Measurements from ENCODE around the gene GADD45B.
A peak's percentile ranks its signal among the peaks of the same experiment; 100 is the strongest.

GADD45B gene

DNA sequence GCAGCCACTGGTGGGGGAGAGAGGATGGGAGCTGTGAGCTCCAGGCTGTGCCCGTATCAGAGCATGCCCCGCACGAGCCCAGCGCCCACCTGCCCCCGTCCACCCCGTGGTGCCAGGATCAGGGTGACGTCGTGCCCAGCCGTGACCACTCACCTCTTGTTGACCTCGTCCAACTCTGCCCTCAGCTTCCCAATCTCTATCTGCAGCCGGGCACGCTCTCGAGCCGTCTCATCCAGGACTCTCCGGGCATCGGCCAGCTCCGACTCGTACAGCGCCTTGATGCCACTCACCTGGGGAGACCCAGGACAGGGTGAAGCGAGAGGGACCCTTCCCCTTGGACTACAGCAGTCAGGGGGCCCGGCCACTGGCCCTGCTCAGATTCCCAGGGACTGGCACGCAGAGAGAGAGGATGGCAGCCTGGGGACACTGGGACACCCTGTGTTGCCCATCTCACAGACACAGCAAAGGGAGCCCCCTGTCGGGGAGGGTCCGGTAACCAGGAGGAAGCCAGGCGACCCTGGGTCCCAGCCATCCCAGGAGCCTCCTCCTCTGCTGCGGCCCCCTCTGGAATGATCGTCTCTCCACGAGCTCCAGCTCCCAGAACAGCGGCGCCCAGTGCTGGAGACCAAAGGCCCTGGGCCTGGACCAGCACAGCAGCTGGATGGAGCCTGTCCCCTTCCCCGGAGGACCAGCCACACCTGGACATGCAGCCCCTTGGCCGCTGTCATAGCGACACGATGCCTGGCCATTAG is 31.5 kb upstream of the GADD45B start:
- TF ChIP-seq EZH2phosphoT487 (IDR thresholded peaks at IDR 0.05; ENCODE audit: borderline replicate concordance, low read length), result no peak
- TF ChIP-seq, protein P1, sequence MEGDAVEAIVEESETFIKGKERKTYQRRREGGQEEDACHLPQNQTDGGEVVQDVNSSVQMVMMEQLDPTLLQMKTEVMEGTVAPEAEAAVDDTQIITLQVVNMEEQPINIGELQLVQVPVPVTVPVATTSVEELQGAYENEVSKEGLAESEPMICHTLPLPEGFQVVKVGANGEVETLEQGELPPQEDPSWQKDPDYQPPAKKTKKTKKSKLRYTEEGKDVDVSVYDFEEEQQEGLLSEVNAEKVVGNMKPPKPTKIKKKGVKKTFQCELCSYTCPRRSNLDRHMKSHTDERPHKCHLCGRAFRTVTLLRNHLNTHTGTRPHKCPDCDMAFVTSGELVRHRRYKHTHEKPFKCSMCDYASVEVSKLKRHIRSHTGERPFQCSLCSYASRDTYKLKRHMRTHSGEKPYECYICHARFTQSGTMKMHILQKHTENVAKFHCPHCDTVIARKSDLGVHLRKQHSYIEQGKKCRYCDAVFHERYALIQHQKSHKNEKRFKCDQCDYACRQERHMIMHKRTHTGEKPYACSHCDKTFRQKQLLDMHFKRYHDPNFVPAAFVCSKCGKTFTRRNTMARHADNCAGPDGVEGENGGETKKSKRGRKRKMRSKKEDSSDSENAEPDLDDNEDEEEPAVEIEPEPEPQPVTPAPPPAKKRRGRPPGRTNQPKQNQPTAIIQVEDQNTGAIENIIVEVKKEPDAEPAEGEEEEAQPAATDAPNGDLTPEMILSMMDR (IDR thresholded peaks at IDR 0.05; ENCODE audit: low read depth, low read length, poor library complexity, severe bottlenecking), result no peak
- no peaks in the 10 kb centered on the region for H3K9me2 ChIP-seq (replicated peaks; ENCODE audit: control insufficient read depth, low read length)
- H4K20me1 ChIP-seq (ENCODE audit: control insufficient read depth, insufficient read depth, low read depth, low read length), result peaks cover 16% of the 10 kb centered on the region; the same call in 1 of the 2 replicates
- H3K79me2 ChIP-seq (ENCODE audit: control insufficient read depth, low read length), result peaks cover 88% of the 10 kb centered on the region
- H3F3A ChIP-seq (ENCODE audit: control insufficient read depth, insufficient read depth), result peaks cover 3% of the 10 kb centered on the region
- H3K27me3 ChIP-seq (ENCODE audit: control insufficient read depth, low read length), result no peaks in the 10 kb centered on the region
- peaks cover 60% of the 10 kb centered on the region for H3K36me3 ChIP-seq (ENCODE audit: control insufficient read depth, low read length)
- peaks cover 33% of the 10 kb centered on the region for H3K4me1 ChIP-seq (ENCODE audit: control insufficient read depth, low read length)
- no peak overlapping the region for H3K4me2 ChIP-seq (ENCODE audit: low read length)
- no peak overlapping the region for H3K4me3 ChIP-seq (ENCODE audit: low read length)
- H3K9me3 ChIP-seq (ENCODE audit: control insufficient read depth, insufficient read depth, low read length), result no peaks in the 10 kb centered on the region
- no peak overlapping the region for H3K27ac ChIP-seq (ENCODE audit: low read depth, low read length)

DNA sequence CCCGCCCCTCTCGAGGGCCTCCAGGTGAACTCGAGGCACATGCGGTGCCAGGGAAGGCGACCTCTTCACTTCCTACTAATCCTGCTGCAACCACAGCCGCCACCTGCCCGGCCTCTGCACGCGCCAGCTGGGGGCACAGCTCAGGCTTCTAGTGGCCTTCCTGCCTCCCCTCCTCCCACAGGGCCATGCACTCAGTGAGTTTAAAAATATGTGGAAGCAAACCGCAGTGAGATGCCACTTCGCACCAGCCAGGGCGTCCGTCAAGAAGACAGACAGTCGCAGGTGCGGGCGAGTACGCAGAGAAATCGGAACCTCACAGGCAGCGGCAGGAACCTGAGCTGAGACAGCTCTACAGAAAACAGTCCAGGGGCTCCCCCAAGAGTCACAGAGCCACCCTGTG is 29.5 kb upstream of the GADD45B start:
- H3F3A ChIP-seq (ENCODE audit: control insufficient read depth, insufficient read depth), result peaks cover 3% of the 10 kb centered on the region
- H3K27me3 ChIP-seq (ENCODE audit: control insufficient read depth, low read length), result no peaks in the 10 kb centered on the region
- no peaks in the 10 kb centered on the region for H3K9me3 ChIP-seq (ENCODE audit: control insufficient read depth, insufficient read depth, low read length)
- H3K9me2 ChIP-seq (replicated peaks; ENCODE audit: control insufficient read depth, low read length), result no peaks in the 10 kb centered on the region
- peaks cover 16% of the 10 kb centered on the region; the same call in 1 of the 2 replicates for H4K20me1 ChIP-seq (ENCODE audit: control insufficient read depth, insufficient read depth, low read depth, low read length)
- H3K4me3 ChIP-seq (ENCODE audit: low read length), result peak overlapping the region; percentile 26
- no peak for TF ChIP-seq EZH2phosphoT487 (IDR thresholded peaks at IDR 0.05; ENCODE audit: borderline replicate concordance, low read length)
- TF ChIP-seq, protein P1 (IDR thresholded peaks at IDR 0.05; ENCODE audit: low read depth, low read length, poor library complexity, severe bottlenecking), result no peak
- H3K27ac ChIP-seq (ENCODE audit: low read depth, low read length), result peak overlapping the region; percentile 40
- peaks cover 59% of the 10 kb centered on the region for H3K36me3 ChIP-seq (ENCODE audit: control insufficient read depth, low read length)
- peak overlapping the region; percentile 59 for H3K4me2 ChIP-seq (ENCODE audit: low read length)
- H3K79me2 ChIP-seq (ENCODE audit: control insufficient read depth, low read length), result peaks cover 94% of the 10 kb centered on the region
- H3K4me1 ChIP-seq (ENCODE audit: control insufficient read depth, low read length), result peaks cover 33% of the 10 kb centered on the region

DNA sequence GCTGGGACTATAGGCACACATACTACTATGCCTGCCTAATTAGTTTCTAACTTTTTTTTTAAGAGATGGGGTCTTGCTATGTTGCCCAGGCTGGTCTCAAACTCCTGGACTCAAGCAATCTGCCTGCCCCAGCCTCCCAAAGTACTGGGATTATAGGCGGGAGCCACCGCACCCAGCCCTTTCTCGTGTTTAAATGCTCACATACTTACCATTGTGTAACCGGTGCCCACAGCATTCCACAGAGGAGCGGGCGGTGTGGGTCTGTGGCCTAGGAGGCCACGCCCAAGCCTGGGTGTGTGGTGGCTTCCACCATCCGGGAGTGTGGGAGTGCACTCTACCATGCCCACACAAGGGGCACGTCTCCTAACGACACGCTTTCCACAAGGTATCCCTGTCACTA is 26.9 kb upstream of the GADD45B start:
- Histone ChIP-seq H3K27ac (ENCODE audit: low read depth, low read length) (no peak overlapping the region), H3K9me2 (replicated peaks; ENCODE audit: control insufficient read depth, low read length) (no peaks in the 10 kb centered on the region), H3F3A (ENCODE audit: control insufficient read depth, insufficient read depth) (peaks cover 3% of the 10 kb centered on the region), H3K27me3 (ENCODE audit: control insufficient read depth, low read length) (no peaks in the 10 kb centered on the region), H4K20me1 (ENCODE audit: control insufficient read depth, insufficient read depth, low read depth, low read length) (peaks cover 10% of the 10 kb centered on the region; the same call in 1 of the 2 replicates), H3K4me1 (ENCODE audit: control insufficient read depth, low read length) (peaks cover 47% of the 10 kb centered on the region), H3K9me3 (ENCODE audit: control insufficient read depth, insufficient read depth, low read length) (no peaks in the 10 kb centered on the region), H3K36me3 (ENCODE audit: control insufficient read depth, low read length) (peaks cover 54% of the 10 kb centered on the region), H3K79me2 (ENCODE audit: control insufficient read depth, low read length) (peaks cover 96% of the 10 kb centered on the region), H3K4me3 (ENCODE audit: low read length) (no peak overlapping the region), H3K4me2 (ENCODE audit: low read length) (no peak overlapping the region)
- TF ChIP-seq, protein P1 (IDR thresholded peaks at IDR 0.05; ENCODE audit: low read depth, low read length, poor library complexity, severe bottlenecking), result no peak
- TF ChIP-seq EZH2phosphoT487 (IDR thresholded peaks at IDR 0.05; ENCODE audit: borderline replicate concordance, low read length), result no peak
